Neural progenitor cell (in vitro differentiated cells): ENCODE data around the gene KREMEN2. TPM values are rescaled to one million over a fixed set of nuclear protein-coding genes. Genes with fewer than 3 reads are reported as not detected.

ENCODE experiments used
- DNase-seq: peaks from one replicate; pipeline ENCODE4 v3.0.0-alpha.2; 2016; ENCODE audit warnings: low spot score
- H2AFZ ChIP-seq: fragments of 200-600 bp; sonication (generic); replicated peaks from 2 replicates; pipeline ENCODE4 v1.6.1; 2016; ENCODE audit warnings: antibody characterized with exemption
- H3F3A ChIP-seq: fragments of 200-600 bp; sonication (generic); 2 replicates; pipeline ENCODE4 v1.6.1; 2016; ENCODE audit warnings: antibody characterized with exemption, low read depth
- H3K27ac ChIP-seq: fragments of 200-600 bp; sonication (generic); 2 replicates; pipeline ENCODE4 v1.5.1; 2016; ENCODE audit warnings: mild to moderate bottlenecking
- H3K27me3 ChIP-seq: fragments of 200-600 bp; sonication (generic); 2 replicates; pipeline ENCODE4 v1.6.1; 2016; ENCODE audit warnings: mild to moderate bottlenecking, moderate library complexity
- H3K36me3 ChIP-seq: fragments of 200-600 bp; sonication (generic); 2 replicates; pipeline ENCODE4 v1.5.1; 2016
- H3K4me1 ChIP-seq: fragments of 200-600 bp; sonication (generic); 2 replicates; pipeline ENCODE4 v1.6.1; 2016; ENCODE audit warnings: mixed run types
- H3K4me2 ChIP-seq: fragments of 200-600 bp; sonication (generic); 2 replicates; pipeline ENCODE4 v1.6.1; 2016
- H3K4me3 ChIP-seq: fragments of 200-600 bp; sonication (generic); 2 replicates; pipeline ENCODE4 v1.5.1; 2016
- H3K79me2 ChIP-seq: fragments of 200-600 bp; sonication (generic); 2 replicates; pipeline ENCODE4 v1.6.1; 2016; ENCODE audit warnings: low read depth
- H3K9ac ChIP-seq: fragments of 200-600 bp; sonication (generic); 2 replicates; pipeline ENCODE4 v1.6.1; 2016
- H3K9me3 ChIP-seq: fragments of 200-600 bp; sonication (generic); 2 replicates; pipeline ENCODE4 v1.5.1; 2016; ENCODE audit warnings: low read depth
- H4K20me1 ChIP-seq: fragments of 200-600 bp; sonication (generic); 2 replicates; pipeline ENCODE4 v1.6.1; 2016; ENCODE audit warnings: low read depth
- H3K27ac Mint-ChIP-seq: 3 replicates; pipeline ENCODE4 v1.8.0; 2021; ENCODE audit warnings: mixed read lengths
- H3K27me3 Mint-ChIP-seq: 2 replicates; pipeline ENCODE4 v1.8.0; 2022; ENCODE audit warnings: low read depth, mild to moderate bottlenecking, inconsistent platforms, moderate library complexity, mixed read lengths; ENCODE audit not compliant: insufficient read depth
- H3K36me3 Mint-ChIP-seq: 3 replicates; pipeline ENCODE4 v1.8.0; 2021; ENCODE audit warnings: mixed read lengths
- H3K4me1 Mint-ChIP-seq: 3 replicates; pipeline ENCODE4 v1.8.0; 2021; ENCODE audit warnings: mixed read lengths
- H3K4me3 Mint-ChIP-seq: 3 replicates; pipeline ENCODE4 v1.8.0; 2021; ENCODE audit warnings: mild to moderate bottlenecking, moderate library complexity, mixed read lengths
- H3K9me3 Mint-ChIP-seq: 3 replicates; pipeline ENCODE4 v1.8.0; 2020; ENCODE audit warnings: mixed read lengths
- CTCF ChIP-seq: fragments of 200-600 bp; sonication (generic); IDR thresholded peaks from 2 replicates; pipeline ENCODE4 v1.5.1; 2017; ENCODE audit warnings: antibody characterized with exemption, mild to moderate bottlenecking
- EZH2 ChIP-seq: fragments of 200-600 bp; sonication (generic); IDR thresholded peaks from 2 replicates; pipeline ENCODE4 v1.6.1; 2017; ENCODE audit warnings: antibody characterized with exemption, mild to moderate bottlenecking, moderate library complexity
- EZH2phosphoT487 ChIP-seq: fragments of 200-600 bp; sonication (generic); IDR thresholded peaks from 2 replicates; pipeline ENCODE4 v1.6.1; 2017; ENCODE audit warnings: antibody characterized with exemption
- total RNA-seq: library from RNA; depleted of rRNA; stranded (reverse); fragments of >200 nt; gene quantifications from 2 replicates; pipeline ENCODE4 v1.2.3, GENCODE V29; 2015; ENCODE audit warnings: low replicate concordance

Gene KREMEN2
- total RNA-seq, 1 donor from 2014 or later, result 0.51 TPM

DNA sequence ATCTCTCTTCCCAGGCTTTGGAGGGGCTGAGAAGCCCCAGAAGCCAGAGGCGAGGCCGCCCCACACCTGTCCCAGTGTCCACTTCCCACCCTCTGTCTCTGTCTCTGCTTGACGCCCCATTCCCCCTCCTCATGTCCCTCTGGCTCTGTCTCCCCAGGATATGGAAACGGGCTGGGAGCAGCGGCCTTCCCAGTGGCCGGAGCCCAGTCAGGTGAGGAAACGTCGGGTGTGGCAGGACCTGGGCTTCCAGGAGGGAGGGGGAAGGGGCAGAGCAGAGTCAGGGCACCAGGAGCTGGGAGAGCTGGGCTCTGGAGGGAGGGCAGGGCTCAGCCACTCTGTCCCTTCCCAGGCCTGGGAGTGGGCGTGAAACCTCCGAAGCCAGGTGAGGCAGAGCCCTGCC lies 26.8 kb downstream of the KREMEN2 start:
- Histone ChIP-seq H2AFZ (no peak overlapping the region), H3K9me3 (no peaks in the 10 kb centered on the region), H3K4me1 (peaks cover 4% of the 10 kb centered on the region), H3K27me3 (no peaks in the 10 kb centered on the region), H3K27ac (no peak overlapping the region), H3K36me3 (no peaks in the 10 kb centered on the region), H4K20me1 (no peaks in the 10 kb centered on the region), H3K79me2 (no peaks in the 10 kb centered on the region), H3F3A (no peaks in the 10 kb centered on the region), H3K9ac (no peak overlapping the region), H3K4me2 (no peak overlapping the region), H3K4me3 (no peak overlapping the region)
- Mint-ChIP-seq H3K4me3 (no peak overlapping the region), H3K9me3 (no peaks in the 10 kb centered on the region), H3K36me3 (no peaks in the 10 kb centered on the region), H3K27ac (no peak overlapping the region), H3K27me3 (peaks cover 2% of the 10 kb centered on the region), H3K4me1 (no peaks in the 10 kb centered on the region)
- TF ChIP-seq EZH2 (no peak), EZH2phosphoT487 (no peak), CTCF (no peak)
- DNase-seq, result no peak

DNA sequence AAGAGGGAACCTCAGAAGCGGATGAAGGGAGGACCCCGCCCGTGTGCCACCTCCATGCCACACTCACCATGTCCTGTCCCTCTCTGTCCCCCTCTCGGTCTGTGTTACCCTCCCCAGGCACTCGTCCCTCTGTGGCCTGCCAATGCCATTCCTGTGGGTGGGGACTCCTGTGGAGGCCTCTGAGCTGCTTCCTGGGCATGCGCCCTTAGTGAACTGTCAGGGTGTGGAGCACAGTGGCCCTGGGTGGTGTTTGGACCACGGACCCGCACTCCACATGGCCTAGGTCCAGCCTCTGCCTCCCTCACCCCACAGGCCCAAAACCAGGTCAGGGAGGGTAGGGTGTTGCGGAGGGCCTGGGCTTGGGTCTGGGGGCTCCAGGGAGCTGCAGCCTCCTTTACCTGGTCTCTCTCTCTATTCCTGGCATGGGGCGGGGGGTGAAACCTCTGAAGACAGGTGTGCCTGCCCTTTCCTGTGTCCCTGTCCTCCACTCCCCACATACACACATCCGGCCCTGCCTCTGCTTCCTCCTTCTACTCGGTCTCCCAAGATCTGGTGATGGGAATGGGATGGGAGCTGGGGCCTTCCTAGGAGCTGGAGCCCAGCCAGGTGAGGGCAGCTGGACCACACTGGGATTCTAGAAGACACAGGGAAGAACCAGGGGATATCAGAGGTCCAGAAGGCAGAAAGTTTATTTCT lies 27.6 kb downstream of the KREMEN2 start:
- Histone ChIP-seq H3K36me3 (no peaks in the 10 kb centered on the region), H3K9me3 (no peaks in the 10 kb centered on the region), H2AFZ (no peak overlapping the region), H3K79me2 (no peaks in the 10 kb centered on the region), H3K4me1 (peaks cover 4% of the 10 kb centered on the region), H3K27me3 (no peaks in the 10 kb centered on the region), H3K27ac (no peak overlapping the region), H3K4me3 (no peak overlapping the region), H3K9ac (no peak overlapping the region), H3F3A (no peaks in the 10 kb centered on the region), H3K4me2 (no peak overlapping the region), H4K20me1 (no peaks in the 10 kb centered on the region)
- H3K27me3 Mint-ChIP-seq, result peaks cover 2% of the 10 kb centered on the region
- H3K4me3 Mint-ChIP-seq, result no peak overlapping the region
- DNase-seq, result no peak
- H3K36me3 Mint-ChIP-seq, result no peaks in the 10 kb centered on the region
- H3K27ac Mint-ChIP-seq, result no peak overlapping the region
- H3K9me3 Mint-ChIP-seq, result no peaks in the 10 kb centered on the region
- no peaks in the 10 kb centered on the region for H3K4me1 Mint-ChIP-seq
- TF ChIP-seq EZH2phosphoT487 (no peak), CTCF (no peak), EZH2 (no peak)

DNA sequence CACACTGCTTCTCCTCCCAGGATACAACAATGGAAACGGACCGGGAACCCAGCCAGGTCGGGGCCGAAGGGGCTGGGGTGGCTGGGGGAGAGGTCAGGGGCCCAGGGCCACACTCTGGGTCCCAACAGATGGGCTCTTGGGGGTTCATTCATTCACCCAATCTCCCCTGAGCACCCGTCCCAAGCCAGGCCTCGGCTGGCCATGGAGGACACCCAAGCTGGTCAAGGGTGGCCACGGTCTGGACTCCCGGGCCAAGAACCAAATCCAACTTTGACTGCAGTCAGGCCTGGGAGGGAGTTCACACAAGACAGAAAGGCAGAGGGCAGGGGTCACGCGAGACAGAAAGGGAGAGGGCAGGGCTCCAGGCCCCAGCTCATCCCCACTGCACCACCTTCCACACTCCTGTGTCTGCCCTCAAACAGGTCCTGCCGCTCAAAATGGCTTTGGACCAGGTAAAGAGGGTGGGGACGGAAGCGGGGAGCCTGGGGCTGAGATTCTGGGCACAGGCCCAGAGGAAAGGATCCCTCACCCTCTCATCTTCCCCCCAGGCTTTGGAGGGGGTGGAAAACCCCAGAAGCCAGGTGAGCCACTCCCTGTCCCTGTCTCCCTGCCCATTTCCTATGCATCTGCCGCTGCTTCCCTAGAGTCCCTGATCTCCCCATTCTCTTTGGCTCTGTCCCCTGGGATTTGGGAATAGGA lies 28.5 kb downstream of the KREMEN2 start:
- Mint-ChIP-seq H3K27ac (no peak overlapping the region), H3K4me3 (no peak overlapping the region), H3K4me1 (no peaks in the 10 kb centered on the region), H3K9me3 (no peaks in the 10 kb centered on the region), H3K36me3 (no peaks in the 10 kb centered on the region), H3K27me3 (peaks cover 2% of the 10 kb centered on the region)
- H3K9ac ChIP-seq, result no peak overlapping the region
- H2AFZ ChIP-seq, result no peak overlapping the region
- H3K36me3 ChIP-seq, result no peaks in the 10 kb centered on the region
- no peaks in the 10 kb centered on the region for H3K9me3 ChIP-seq
- peaks cover 4% of the 10 kb centered on the region for H3K4me1 ChIP-seq
- TF ChIP-seq EZH2phosphoT487 (no peak), EZH2 (no peak), CTCF (no peak)
- H3K79me2 ChIP-seq, result no peaks in the 10 kb centered on the region
- no peak overlapping the region for H3K4me3 ChIP-seq
- H3K27ac ChIP-seq, result no peak overlapping the region
- no peaks in the 10 kb centered on the region for H4K20me1 ChIP-seq
- DNase-seq, result no peak
- H3K4me2 ChIP-seq, result no peak overlapping the region
- no peaks in the 10 kb centered on the region for H3K27me3 ChIP-seq
- H3F3A ChIP-seq, result no peaks in the 10 kb centered on the region
